Esophagus muscularis mucosa (tissue), 4 donors: Measurements from ENCODE around the gene KRTAP9-9. TPM values are rescaled to one million over a fixed set of nuclear protein-coding genes. Genes with fewer than 3 reads are reported as not detected.
"Not testable (repeated sequence)": the region's sequence is repeated elsewhere in the genome, so short reads cannot be mapped to it uniquely, and the experiment has no call there.

Source experiments
- DNase-seq: peaks from one replicate; pipeline ENCODE4 v3.0.0-alpha.2; 2017; ENCODE audit errors: extremely low spot score
- H3K27ac ChIP-seq, 4 donors: fragments of 200-600 bp; sonication (generic); replicated peaks in 1 of 4; 1 replicate in 3 of 4; 2 replicates in 1 of 4; pipeline ENCODE4 v1.5.1; 2016 to 2019; ENCODE audit warnings: mild to moderate bottlenecking in 1 of 4
- H3K27me3 ChIP-seq, 4 donors: fragments of 200-600 bp; sonication (generic); one replicate each; pipeline versions ENCODE4 v1.5.1 to v1.6.0; 2016 to 2019
- H3K36me3 ChIP-seq, 4 donors: fragments of 200-600 bp; sonication (generic); one replicate each; pipeline ENCODE4 v1.5.1; 2016 to 2019
- H3K4me1 ChIP-seq, 4 donors: fragments of 200-600 bp; sonication (generic); one replicate each; pipeline ENCODE4 v1.5.1; 2016 to 2019
- H3K4me3 ChIP-seq, 4 donors: fragments of 200-600 bp; sonication (generic); 1 replicate in 2 of 4; 2 replicates in 2 of 4; pipeline ENCODE4 v1.5.1; 2016 to 2019; ENCODE audit warnings: mild to moderate bottlenecking in 4 of 4, moderate library complexity in 1 of 4
- H3K9me3 ChIP-seq, 4 donors: fragments of 200-600 bp; sonication (generic); 1 replicate in 3 of 4; 2 replicates in 1 of 4; pipeline ENCODE4 v1.5.1; 2016 to 2019
- CTCF ChIP-seq, 3 experiments: fragments of 200-600 bp in 2 of 3; fragments of 450-650 bp in 1 of 3; sonication (generic) in 2 of 3; IDR thresholded peaks; one replicate each; pipeline ENCODE4 v1.5.1; 2017 to 2019; ENCODE audit warnings: antibody characterized with exemption in 3 of 3, mild to moderate bottlenecking in 2 of 3, moderate library complexity in 1 of 3
- EP300 ChIP-seq: sonication (generic); formaldehyde crosslinking; IDR thresholded peaks from one replicate; pipeline ENCODE4 v1.6.1; 2017; ENCODE audit warnings: antibody characterized with exemption
- POLR2A ChIP-seq: fragments of 450-650 bp; IDR thresholded peaks from one replicate; pipeline ENCODE4 v1.6.1; 2017; ENCODE audit warnings: antibody characterized with exemption, moderate library complexity, mild to moderate bottlenecking, low read depth
- POLR2AphosphoS5 ChIP-seq, 2 donors: sonication (generic); formaldehyde crosslinking; IDR thresholded peaks; one replicate each; pipeline ENCODE4 v1.6.1; 2017; ENCODE audit warnings: antibody characterized with exemption in 2 of 2
- WGBS: methylation state at CpG from one replicate; pipeline ENCODE4 v1.1.5; 2018; 5-methylcytosine and 5-hydroxymethylcytosine counted together
- intact Hi-C: fragments of 100-400 bp; cut with DNase I; formaldehyde crosslinking; loops from one replicate; pipeline ENCODE4 v1.15.1; 2023
- total RNA-seq, 4 donors: library from RNA; depleted of rRNA; stranded (reverse); fragments of >200 nt; gene quantifications; one replicate each; pipeline versions ENCODE4 v1.1.0 to v1.2.1, GENCODE V29; 2016

Gene KRTAP9-9
- total RNA-seq, 4 donors from 2014 or later, result not detected

GRCh38 chr17:41249637-41250240, 5.4 kb upstream of the KRTAP9-9 start, which contains the start of gene KRTAP9-4:
TSS of gene KRTAP9-4 (plus strand) at chr17:41249687. CDS start at chr17:41249721, 34 bp downstream.
- H3K4me3 ChIP-seq, H3K27me3 ChIP-seq, intact Hi-C loops, DNase-seq, H3K9me3 ChIP-seq, H3K27ac ChIP-seq, H3K4me1 ChIP-seq, H3K36me3 ChIP-seq: not testable (repeated sequence)
- WGBS, result no CpG with 5 or more reads among the region's 2 CpGs

- Histone ChIP-seq H3K4me1 (no peaks in the 10 kb centered on the region), H3K9me3 (no peaks in the 10 kb centered on the region), H3K4me3 (no peak overlapping the region), H3K27ac (no peak overlapping the region), H3K36me3 (no peaks in the 10 kb centered on the region), H3K27me3 (peaks cover 0 to 6% (median 0%) of the 10 kb centered on the region in 4 donors)
- intact Hi-C loops, result no loop called here
- DNase-seq, result no peak
- WGBS, result 100% methylated on average over 1 of the region's 1 CpG
- no peak for TF ChIP-seq EP300
- no peak for TF ChIP-seq CTCF (IDR thresholded peaks at IDR 0.05)
- no peak for TF ChIP-seq POLR2A
- TF ChIP-seq POLR2AphosphoS5 (IDR thresholded peaks at IDR 0.05), result no peak
These were observed 3.9 kb upstream of the KRTAP9-9 start for GRCh38 chr17:41251261-41251660.

- intact Hi-C loops, result no loop called here
- no peaks in the 10 kb centered on the region for H3K9me3 ChIP-seq
- H3K4me3 ChIP-seq, result no peak overlapping the region
- no peaks in the 10 kb centered on the region for H3K4me1 ChIP-seq
- H3K27ac ChIP-seq, result no peak overlapping the region
- no peak for DNase-seq
- 50% methylated on average over 1 of the region's 1 CpG for WGBS
- peaks cover 0 to 6% (median 0%) of the 10 kb centered on the region in 4 donors for H3K27me3 ChIP-seq
- no peaks in the 10 kb centered on the region for H3K36me3 ChIP-seq
- no peak for TF ChIP-seq EP300
- TF ChIP-seq CTCF (IDR thresholded peaks at IDR 0.05), result no peak
- TF ChIP-seq POLR2A, result no peak
- TF ChIP-seq POLR2AphosphoS5 (IDR thresholded peaks at IDR 0.05), result no peak
These were observed 323 bp upstream of the KRTAP9-9 start for GRCh38 chr17:41254861-41255260.

- intact Hi-C loops, result no loop called here
- Histone ChIP-seq H3K4me3 (no peak overlapping the region), H3K36me3 (no peaks in the 10 kb centered on the region), H3K27ac (no peak overlapping the region), H3K4me1 (no peaks in the 10 kb centered on the region), H3K27me3 (peaks cover 0 to 6% (median 0%) of the 10 kb centered on the region in 4 donors), H3K9me3 (no peaks in the 10 kb centered on the region)
- WGBS, result 96% methylated on average over 1 of the region's 1 CpG
- no peak for DNase-seq
- TF ChIP-seq CTCF (IDR thresholded peaks at IDR 0.05), result no peak
- TF ChIP-seq EP300, result no peak
- TF ChIP-seq POLR2AphosphoS5 (IDR thresholded peaks at IDR 0.05), result no peak
- TF ChIP-seq POLR2A, result no peak
These were observed 1.1 kb downstream of the KRTAP9-9 start for GRCh38 chr17:41256291-41256685.

DNA sequence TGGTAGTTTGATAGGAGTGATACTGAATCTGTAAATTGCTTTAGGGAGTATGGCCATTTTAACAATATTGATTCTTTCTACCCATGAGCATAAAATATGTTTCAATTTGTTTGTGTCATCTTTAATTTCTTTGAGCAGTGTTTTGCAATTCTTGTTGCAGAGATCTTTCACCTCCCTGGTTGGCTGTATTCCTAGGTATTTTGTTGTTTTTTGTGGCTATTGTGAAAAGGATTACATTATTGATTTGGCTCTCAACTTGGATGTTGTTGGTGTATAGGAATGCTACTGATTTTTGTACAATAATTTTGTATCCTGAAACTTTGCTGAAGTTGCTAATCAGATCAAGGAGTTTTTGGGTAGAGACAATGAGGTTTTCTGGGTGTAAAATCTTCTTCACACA, 3.2 kb downstream of the KRTAP9-9 start:
- intact Hi-C loops, result no loop called here
- Histone ChIP-seq H3K27ac (no peak overlapping the region), H3K27me3 (peaks cover 0 to 6% (median 0%) of the 10 kb centered on the region in 4 donors), H3K36me3 (no peaks in the 10 kb centered on the region), H3K4me1 (no peaks in the 10 kb centered on the region), H3K9me3 (no peaks in the 10 kb centered on the region), H3K4me3 (no peak overlapping the region)
- no peak for DNase-seq
- TF ChIP-seq POLR2A (no peak), CTCF (IDR thresholded peaks at IDR 0.05) (no peak), EP300 (no peak), POLR2AphosphoS5 (IDR thresholded peaks at IDR 0.05) (no peak)
